Cardiac fibroblast (primary cell): ENCODE measurements around the gene KLHDC7B.
A peak's percentile ranks its signal among the peaks of the same experiment; 100 is the strongest.

Experiments
- DNase-seq, 2 donors: peaks; one replicate each; pipeline versions ENCODE4 v3.0.0 to v3.0.0-alpha.2; 2010; ENCODE audit warnings: low read depth in 2 of 2
- H3K4me3 ChIP-seq, 2 donors: replicated peaks in 1 of 2; 1 replicate in 1 of 2; 2 replicates in 1 of 2; pipeline ENCODE4 v1.5.1; 2011; ENCODE audit warnings: low read depth in 2 of 2, low read length in 2 of 2, mild to moderate bottlenecking in 2 of 2, moderate library complexity in 1 of 2
- TF ChIP-seq, protein P1 (sequence below): IDR thresholded peaks from one replicate; pipeline ENCODE4 v1.5.1; 2011; ENCODE audit warnings: low read depth, mild to moderate bottlenecking, low read length, inconsistent platforms

Gene KLHDC7B

GRCh38 chr22:50503475-50504145 is 42.1 kb upstream of the KLHDC7B start:
- TF ChIP-seq, protein P1, sequence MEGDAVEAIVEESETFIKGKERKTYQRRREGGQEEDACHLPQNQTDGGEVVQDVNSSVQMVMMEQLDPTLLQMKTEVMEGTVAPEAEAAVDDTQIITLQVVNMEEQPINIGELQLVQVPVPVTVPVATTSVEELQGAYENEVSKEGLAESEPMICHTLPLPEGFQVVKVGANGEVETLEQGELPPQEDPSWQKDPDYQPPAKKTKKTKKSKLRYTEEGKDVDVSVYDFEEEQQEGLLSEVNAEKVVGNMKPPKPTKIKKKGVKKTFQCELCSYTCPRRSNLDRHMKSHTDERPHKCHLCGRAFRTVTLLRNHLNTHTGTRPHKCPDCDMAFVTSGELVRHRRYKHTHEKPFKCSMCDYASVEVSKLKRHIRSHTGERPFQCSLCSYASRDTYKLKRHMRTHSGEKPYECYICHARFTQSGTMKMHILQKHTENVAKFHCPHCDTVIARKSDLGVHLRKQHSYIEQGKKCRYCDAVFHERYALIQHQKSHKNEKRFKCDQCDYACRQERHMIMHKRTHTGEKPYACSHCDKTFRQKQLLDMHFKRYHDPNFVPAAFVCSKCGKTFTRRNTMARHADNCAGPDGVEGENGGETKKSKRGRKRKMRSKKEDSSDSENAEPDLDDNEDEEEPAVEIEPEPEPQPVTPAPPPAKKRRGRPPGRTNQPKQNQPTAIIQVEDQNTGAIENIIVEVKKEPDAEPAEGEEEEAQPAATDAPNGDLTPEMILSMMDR = no peak
- no peak overlapping the region for H3K4me3 ChIP-seq
- no peak for DNase-seq

GRCh38 chr22:50504369-50505211 is 41.1 kb upstream of the KLHDC7B start:
- DNase-seq = no peak
- no peak overlapping the region for H3K4me3 ChIP-seq
- TF ChIP-seq, protein P1 = no peak

DNA sequence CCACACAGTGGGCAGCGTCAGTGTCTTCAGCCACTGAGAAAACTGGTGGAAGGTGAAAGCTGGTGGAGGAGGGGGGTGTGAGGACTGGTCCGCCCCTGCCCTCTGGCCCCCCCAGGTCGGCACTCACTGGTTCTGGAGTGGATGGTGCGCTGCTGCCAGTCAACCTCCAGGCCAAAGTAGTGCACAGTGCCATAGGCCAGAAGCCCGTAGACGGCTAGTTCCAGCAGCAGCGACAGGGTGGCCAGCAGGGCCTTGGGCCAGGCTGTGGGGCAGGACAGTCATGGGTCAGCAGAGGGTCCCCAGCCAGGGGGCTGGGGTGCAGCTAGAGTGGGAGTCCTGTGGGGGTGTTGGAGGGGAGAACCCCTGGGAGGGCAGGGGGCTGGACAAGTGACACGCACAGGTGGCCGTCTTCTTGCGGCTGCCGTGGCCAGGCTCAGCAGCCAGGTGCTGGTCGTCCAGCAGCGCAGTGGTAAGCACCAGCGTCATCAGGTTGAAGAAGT is 40.4 kb upstream of the KLHDC7B start:
- H3K4me3 ChIP-seq = no peak overlapping the region
- TF ChIP-seq, protein P1 = no peak
- DNase-seq = no peak

- no peak for DNase-seq
- H3K4me3 ChIP-seq = peak overlapping the region; percentile 96 to 99
- TF ChIP-seq, protein P1 = no peak
Observed at GRCh38 chr22:50505776-50506610, 39.7 kb upstream of the KLHDC7B start.

- peak overlapping the region; percentile 96 to 99 for H3K4me3 ChIP-seq
- TF ChIP-seq, protein P1 = no peak
Observed at GRCh38 chr22:50506611-50507420, 38.9 kb upstream of the KLHDC7B start.

GRCh38 chr22:50507421-50507990 is 38.2 kb upstream of the KLHDC7B start, which contains the start of gene LMF2:
LMF2 (minus strand) TSS chr22:50507702; CDS start chr22:50507675, 27 bp downstream.
- TF ChIP-seq, protein P1 = no peak
- DNase-seq = no peak
- peak within 1 kb of the TSS; percentile 96 to 99 for H3K4me3 ChIP-seq

More at GRCh38 chr22:50506611-50507420, 38.9 kb upstream of the KLHDC7B start:
- no peak for DNase-seq
